Astrocyte (in vitro differentiated cells and primary cell): Measurements from ENCODE around the gene TRAPPC10. TPM values are rescaled to one million over a fixed set of nuclear protein-coding genes. Genes with fewer than 3 reads are reported as not detected.

Experiments
- DNase-seq: peaks from one replicate; pipeline ENCODE4 v3.0.0-alpha.2; 2010; ENCODE audit warnings: low read depth
- FAIRE-seq: peaks from 2 replicates; lab custom pipeline; 2011; peaks lifted over from hg19 to GRCh38; lab: Jason Lieb, UNC
- H2AFZ ChIP-seq: 2 replicates; pipeline ENCODE4 v1.6.0; 2012; ENCODE audit warnings: low read depth, low read length, inconsistent platforms
- H3K27ac ChIP-seq: 2 replicates; pipeline ENCODE4 v1.5.1; 2011; ENCODE audit warnings: low read depth, low read length, inconsistent platforms
- H3K27me3 ChIP-seq: 2 replicates; pipeline ENCODE4 v1.6.0; 2011; ENCODE audit warnings: low read length, inconsistent platforms; ENCODE audit not compliant: insufficient read depth
- H3K36me3 ChIP-seq: 2 replicates; pipeline ENCODE4 v1.5.1; 2011; ENCODE audit warnings: low read length, inconsistent platforms; ENCODE audit not compliant: insufficient read depth
- H3K4me1 ChIP-seq: 2 replicates; pipeline ENCODE4 v1.5.1; 2011; ENCODE audit warnings: low read length, inconsistent platforms; ENCODE audit not compliant: insufficient read depth
- H3K4me2 ChIP-seq: 2 replicates; pipeline ENCODE4 v1.6.0; 2012; ENCODE audit warnings: low read length, inconsistent platforms
- H3K4me3 ChIP-seq: 2 replicates; pipeline ENCODE4 v1.5.1; 2011; ENCODE audit warnings: low read depth, mild to moderate bottlenecking, low read length, inconsistent platforms; ENCODE audit not compliant: insufficient read depth
- H3K79me2 ChIP-seq: 2 replicates; pipeline ENCODE4 v1.6.0; 2012; ENCODE audit warnings: mild to moderate bottlenecking, low read length, inconsistent platforms; ENCODE audit not compliant: insufficient read depth
- H3K9ac ChIP-seq: 2 replicates; pipeline ENCODE4 v1.6.0; 2012; ENCODE audit warnings: mild to moderate bottlenecking, low read length, inconsistent platforms
- H3K9me3 ChIP-seq: 2 replicates; pipeline ENCODE4 v1.5.1; 2012; ENCODE audit warnings: low read depth, mild to moderate bottlenecking, low read length, inconsistent platforms; ENCODE audit not compliant: insufficient read depth
- H4K20me1 ChIP-seq: 2 replicates; pipeline ENCODE4 v1.6.0; 2012; ENCODE audit warnings: low read length, inconsistent platforms; ENCODE audit not compliant: insufficient read depth
- H3K27ac Mint-ChIP-seq: one replicate; pipeline ENCODE4 v1.8.0; 2021; ENCODE audit warnings: mild to moderate bottlenecking, mixed read lengths; ENCODE audit not compliant: unreplicated experiment
- H3K27me3 Mint-ChIP-seq: one replicate; pipeline ENCODE4 v1.8.0; 2021; ENCODE audit warnings: low read depth, mixed read lengths; ENCODE audit not compliant: unreplicated experiment
- H3K36me3 Mint-ChIP-seq: one replicate; pipeline ENCODE4 v1.8.0; 2021; ENCODE audit warnings: low read depth, mixed read lengths; ENCODE audit not compliant: unreplicated experiment
- H3K4me1 Mint-ChIP-seq: one replicate; pipeline ENCODE4 v1.8.0; 2021; ENCODE audit warnings: low read depth, mixed read lengths; ENCODE audit not compliant: unreplicated experiment
- H3K4me3 Mint-ChIP-seq: one replicate; pipeline ENCODE4 v1.8.0; 2021; ENCODE audit warnings: mild to moderate bottlenecking, moderate library complexity, mixed read lengths; ENCODE audit not compliant: unreplicated experiment
- H3K9me3 Mint-ChIP-seq: one replicate; pipeline ENCODE4 v1.8.0; 2021; ENCODE audit warnings: mild to moderate bottlenecking, mixed read lengths; ENCODE audit not compliant: unreplicated experiment
- EZH2 ChIP-seq: IDR thresholded peaks from 2 replicates; pipeline ENCODE4 v1.6.1; 2012; ENCODE audit warnings: mild to moderate bottlenecking, low read length, inconsistent platforms; ENCODE audit not compliant: insufficient read depth
- total RNA-seq: library from RNA; stranded (reverse); gene quantifications from 2 replicates; pipeline ENCODE4 v1.2.1, GENCODE V29; 2021
- TF ChIP-seq, protein P1 (sequence below): IDR thresholded peaks from 2 replicates; pipeline ENCODE4 v1.5.1; 2011; ENCODE audit warnings: low read depth, mild to moderate bottlenecking, inconsistent platforms, low read length, moderate library complexity; ENCODE audit not compliant: insufficient read depth

The TRAPPC10 gene
- total RNA-seq, 1 donor from 2014 or later: 45.7 TPM

DNA sequence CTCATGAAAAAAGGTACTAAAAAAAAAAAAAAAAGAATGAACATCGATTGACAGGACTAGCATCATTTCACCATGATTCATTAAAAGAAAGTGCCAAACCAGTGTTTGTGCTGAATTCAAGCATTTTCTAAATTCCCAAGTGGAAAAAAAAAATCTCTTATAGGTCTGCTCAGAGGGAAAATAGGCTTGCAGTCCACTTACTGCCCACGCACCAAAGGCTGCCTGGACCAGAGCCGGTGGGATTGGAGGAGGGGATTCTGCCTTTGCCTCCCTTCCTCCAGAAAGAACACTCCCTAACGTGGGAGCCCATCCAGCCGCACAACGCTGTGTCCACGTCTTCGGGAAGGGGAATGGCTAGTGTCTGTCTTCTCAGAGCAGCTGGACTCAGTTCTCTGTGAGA is 5.5 kb upstream of the TRAPPC10 start:
- peak overlapping the region; percentile 91 for H3K27ac Mint-ChIP-seq
- H3K36me3 Mint-ChIP-seq: no peaks in the 10 kb centered on the region
- Histone ChIP-seq H3K36me3 (no peaks in the 10 kb centered on the region), H3K9me3 (no peaks in the 10 kb centered on the region), H3K4me2 (peak overlapping the region; percentile 76), H3K79me2 (peaks cover 6% of the 10 kb centered on the region), H3K27ac (peak overlapping the region; percentile 88), H3K4me3 (peak overlapping the region; percentile 12), H3K4me1 (peaks cover 29% of the 10 kb centered on the region), H3K9ac (peak overlapping the region; percentile 53), H4K20me1 (no peaks in the 10 kb centered on the region), H3K27me3 (no peaks in the 10 kb centered on the region), H2AFZ (peak overlapping the region; percentile 56)
- TF ChIP-seq, protein P1, sequence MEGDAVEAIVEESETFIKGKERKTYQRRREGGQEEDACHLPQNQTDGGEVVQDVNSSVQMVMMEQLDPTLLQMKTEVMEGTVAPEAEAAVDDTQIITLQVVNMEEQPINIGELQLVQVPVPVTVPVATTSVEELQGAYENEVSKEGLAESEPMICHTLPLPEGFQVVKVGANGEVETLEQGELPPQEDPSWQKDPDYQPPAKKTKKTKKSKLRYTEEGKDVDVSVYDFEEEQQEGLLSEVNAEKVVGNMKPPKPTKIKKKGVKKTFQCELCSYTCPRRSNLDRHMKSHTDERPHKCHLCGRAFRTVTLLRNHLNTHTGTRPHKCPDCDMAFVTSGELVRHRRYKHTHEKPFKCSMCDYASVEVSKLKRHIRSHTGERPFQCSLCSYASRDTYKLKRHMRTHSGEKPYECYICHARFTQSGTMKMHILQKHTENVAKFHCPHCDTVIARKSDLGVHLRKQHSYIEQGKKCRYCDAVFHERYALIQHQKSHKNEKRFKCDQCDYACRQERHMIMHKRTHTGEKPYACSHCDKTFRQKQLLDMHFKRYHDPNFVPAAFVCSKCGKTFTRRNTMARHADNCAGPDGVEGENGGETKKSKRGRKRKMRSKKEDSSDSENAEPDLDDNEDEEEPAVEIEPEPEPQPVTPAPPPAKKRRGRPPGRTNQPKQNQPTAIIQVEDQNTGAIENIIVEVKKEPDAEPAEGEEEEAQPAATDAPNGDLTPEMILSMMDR: no peak
- no peak for TF ChIP-seq EZH2
- peak; percentile 92 for DNase-seq
- H3K4me3 Mint-ChIP-seq: peak overlapping the region; percentile 31
- no peaks in the 10 kb centered on the region for H3K27me3 Mint-ChIP-seq
- H3K4me1 Mint-ChIP-seq: peaks cover 33% of the 10 kb centered on the region
- no peak for FAIRE-seq
- no peaks in the 10 kb centered on the region for H3K9me3 Mint-ChIP-seq

GRCh38 chr21:44010429-44010828 is 1.7 kb upstream of the TRAPPC10 start:
- FAIRE-seq: no peak
- H3K27ac ChIP-seq: no peak overlapping the region
- H3K27ac Mint-ChIP-seq: peak overlapping the region; percentile 79

DNA sequence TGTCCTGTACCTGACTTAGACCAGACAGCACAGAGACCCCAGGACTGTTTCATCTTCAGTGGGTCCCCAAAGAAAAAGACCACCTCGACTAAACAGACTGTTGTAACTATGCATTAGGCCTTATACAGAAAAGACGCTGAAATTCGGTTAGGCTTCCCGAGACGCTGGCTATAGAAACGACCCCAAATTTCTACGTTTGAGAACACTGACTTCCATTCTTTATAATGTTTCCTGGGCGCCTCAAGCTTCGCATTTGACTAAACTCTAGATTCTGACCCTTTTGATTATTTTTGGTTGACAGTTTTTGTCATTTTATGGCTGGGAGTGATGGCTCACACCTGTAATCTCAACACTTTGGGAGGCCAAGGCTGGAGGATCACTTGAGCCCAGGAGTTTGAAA is 986 bp upstream of the TRAPPC10 start:
- DNase-seq: no peak
- no peak overlapping the region for H3K4me3 ChIP-seq
- H3K4me2 ChIP-seq: peak overlapping the region; percentile 97
- FAIRE-seq: no peak
- peaks cover 44% of the 10 kb centered on the region for H3K79me2 ChIP-seq
- H3K9me3 Mint-ChIP-seq: no peaks in the 10 kb centered on the region
- no peaks in the 10 kb centered on the region for H3K27me3 Mint-ChIP-seq
- H3K4me1 ChIP-seq: peaks cover 30% of the 10 kb centered on the region
- peak overlapping the region; percentile 94 for H3K27ac Mint-ChIP-seq
- no peak overlapping the region for H2AFZ ChIP-seq
- no peaks in the 10 kb centered on the region for H3K27me3 ChIP-seq
- H3K36me3 Mint-ChIP-seq: no peaks in the 10 kb centered on the region
- H3K4me1 Mint-ChIP-seq: peaks cover 47% of the 10 kb centered on the region
- no peaks in the 10 kb centered on the region for H3K36me3 ChIP-seq
- H3K4me3 Mint-ChIP-seq: peak overlapping the region; percentile 90
- peaks cover 30% of the 10 kb centered on the region for H4K20me1 ChIP-seq
- peak overlapping the region; percentile 13 for H3K27ac ChIP-seq
- peak overlapping the region; percentile 91 for H3K9ac ChIP-seq
- no peak for TF ChIP-seq EZH2
- TF ChIP-seq, protein P1: no peak
- H3K9me3 ChIP-seq: no peaks in the 10 kb centered on the region

More at GRCh38 chr21:44010429-44010828, 1.7 kb upstream of the TRAPPC10 start:
- H3K27me3 Mint-ChIP-seq: no peaks in the 10 kb centered on the region
- no peaks in the 10 kb centered on the region for H3K36me3 Mint-ChIP-seq
- Histone ChIP-seq H3K9me3 (no peaks in the 10 kb centered on the region), H3K4me2 (no peak overlapping the region), H2AFZ (no peak overlapping the region), H3K9ac (no peak overlapping the region), H3K27me3 (no peaks in the 10 kb centered on the region), H3K4me3 (no peak overlapping the region), H4K20me1 (peaks cover 23% of the 10 kb centered on the region), H3K36me3 (no peaks in the 10 kb centered on the region), H3K79me2 (peaks cover 37% of the 10 kb centered on the region), H3K4me1 (peaks cover 37% of the 10 kb centered on the region)
- TF ChIP-seq EZH2: no peak
- TF ChIP-seq, protein P1: no peak
- H3K4me3 Mint-ChIP-seq: peak overlapping the region; percentile 90
- H3K9me3 Mint-ChIP-seq: no peaks in the 10 kb centered on the region
- H3K4me1 Mint-ChIP-seq: peaks cover 50% of the 10 kb centered on the region
- no peak for DNase-seq
